Suprapubic skin (tissue), 3 donors: ENCODE measurements around the gene FRAS1.

Experiments
- CTCF ChIP-seq, 2 donors: fragments of 200-600 bp in 1 of 2; fragments of 450-650 bp in 1 of 2; sonication (generic) in 1 of 2; IDR thresholded peaks; one replicate each; pipeline ENCODE4 v1.5.1; 2016 to 2019; ENCODE audit warnings: antibody characterized with exemption in 2 of 2, mild to moderate bottlenecking in 1 of 2, moderate library complexity in 1 of 2
- EP300 ChIP-seq: sonication (generic); formaldehyde crosslinking; IDR thresholded peaks from one replicate; pipeline ENCODE4 v1.6.1; 2017; ENCODE audit warnings: antibody characterized with exemption
- POLR2A ChIP-seq, 2 donors: fragments of 450-650 bp; IDR thresholded peaks; one replicate each; pipeline ENCODE4 v1.6.1; 2017; ENCODE audit warnings: antibody characterized with exemption in 2 of 2, mild to moderate bottlenecking in 2 of 2, moderate library complexity in 2 of 2

DNA sequence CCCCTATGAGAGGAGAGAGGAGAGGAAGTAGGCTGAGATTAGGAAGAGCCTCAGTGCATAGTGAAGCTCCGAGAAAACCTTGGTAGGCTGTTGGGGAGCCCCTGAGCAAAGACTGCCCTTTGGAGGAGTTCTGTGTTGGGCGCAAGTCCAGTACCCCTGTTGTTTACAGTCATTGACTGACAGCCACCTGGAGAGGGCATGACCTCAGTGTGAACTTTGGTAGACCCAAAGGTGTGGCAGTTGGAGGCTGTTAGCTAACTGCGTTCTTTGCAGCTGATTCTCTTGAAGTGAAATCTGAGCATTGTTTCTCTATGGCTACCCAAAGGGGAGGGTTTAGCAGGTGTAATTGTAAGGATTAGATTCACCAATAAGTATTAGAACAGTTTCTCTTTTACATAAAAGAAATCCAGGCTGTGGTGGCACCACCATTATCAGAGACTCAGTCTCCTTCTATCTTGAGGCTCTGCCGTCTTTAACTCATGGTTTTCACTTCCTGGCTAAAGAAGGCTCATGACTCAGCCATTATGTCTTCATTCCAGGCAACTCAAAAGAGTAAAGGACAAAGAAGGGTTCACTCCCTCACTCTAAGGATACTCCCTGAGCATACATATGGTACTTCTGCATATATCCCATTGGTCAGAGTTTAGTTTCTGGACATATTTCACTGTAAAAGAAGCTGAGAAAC is 527.9 kb downstream of the FRAS1 start:
- TF ChIP-seq CTCF (IDR thresholded peaks at IDR 0.05) (no peak), EP300 (no peak), POLR2A (IDR thresholded peaks at IDR 0.05) (no peak)
